ENCODE data around the gene GATA1.

GRCh38 chrX:48747415-48748016, 38.9 kb upstream of the GATA1 start:
- TF ChIP-seq POLR2AphosphoS5 (IDR thresholded peaks at IDR 0.05; ENCODE audit: insufficient read depth in 1 of 2, low read depth in 1 of 2): no peak
- TF ChIP-seq, protein P1, sequence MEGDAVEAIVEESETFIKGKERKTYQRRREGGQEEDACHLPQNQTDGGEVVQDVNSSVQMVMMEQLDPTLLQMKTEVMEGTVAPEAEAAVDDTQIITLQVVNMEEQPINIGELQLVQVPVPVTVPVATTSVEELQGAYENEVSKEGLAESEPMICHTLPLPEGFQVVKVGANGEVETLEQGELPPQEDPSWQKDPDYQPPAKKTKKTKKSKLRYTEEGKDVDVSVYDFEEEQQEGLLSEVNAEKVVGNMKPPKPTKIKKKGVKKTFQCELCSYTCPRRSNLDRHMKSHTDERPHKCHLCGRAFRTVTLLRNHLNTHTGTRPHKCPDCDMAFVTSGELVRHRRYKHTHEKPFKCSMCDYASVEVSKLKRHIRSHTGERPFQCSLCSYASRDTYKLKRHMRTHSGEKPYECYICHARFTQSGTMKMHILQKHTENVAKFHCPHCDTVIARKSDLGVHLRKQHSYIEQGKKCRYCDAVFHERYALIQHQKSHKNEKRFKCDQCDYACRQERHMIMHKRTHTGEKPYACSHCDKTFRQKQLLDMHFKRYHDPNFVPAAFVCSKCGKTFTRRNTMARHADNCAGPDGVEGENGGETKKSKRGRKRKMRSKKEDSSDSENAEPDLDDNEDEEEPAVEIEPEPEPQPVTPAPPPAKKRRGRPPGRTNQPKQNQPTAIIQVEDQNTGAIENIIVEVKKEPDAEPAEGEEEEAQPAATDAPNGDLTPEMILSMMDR (IDR thresholded peaks at IDR 0.05): no peak

Measured in vagina (tissue), 2 donors.